Lower leg skin (tissue), 3 donors: Measurements from ENCODE around the gene POLN.

Experiments
- CTCF ChIP-seq, 3 donors: fragments of 450-650 bp; IDR thresholded peaks; one replicate each; pipeline ENCODE4 v1.5.1; 2016; ENCODE audit warnings: antibody characterized with exemption in 3 of 3, mild to moderate bottlenecking in 3 of 3, moderate library complexity in 2 of 3
- POLR2A ChIP-seq, 2 donors: fragments of 450-650 bp; IDR thresholded peaks; one replicate each; pipeline ENCODE4 v1.6.1; 2016 to 2017; ENCODE audit warnings: antibody characterized with exemption in 2 of 2, mild to moderate bottlenecking in 1 of 2, moderate library complexity in 1 of 2

- no peak for TF ChIP-seq CTCF (IDR thresholded peaks at IDR 0.05)
- no peak for TF ChIP-seq POLR2A (IDR thresholded peaks at IDR 0.05)
Measured at GRCh38 chr4:2250357-2251072, 8.6 kb upstream of the POLN start.
